ENCODE results near the gene MAPK12.

GRCh38 chr22:50286701-50287318, 25.3 kb upstream of the MAPK12 start:
- TF ChIP-seq EZH2 (IDR thresholded peaks at IDR 0.05; ENCODE audit: insufficient read depth, poor library complexity, severe bottlenecking) (no peak), EZH2phosphoT487 (IDR thresholded peaks at IDR 0.05; ENCODE audit: insufficient read depth, low read depth) (no peak)

Data from GM23248 (cell line).